ENCODE results near the gene NSG1. TPM values are rescaled to one million over a fixed set of nuclear protein-coding genes. Genes with fewer than 3 reads are reported as not detected.

NSG1 gene
- total and polyA plus RNA-seq, 4 donors: 0.58 to 1.5 (median 0.78) TPM; not detected in 1

DNA sequence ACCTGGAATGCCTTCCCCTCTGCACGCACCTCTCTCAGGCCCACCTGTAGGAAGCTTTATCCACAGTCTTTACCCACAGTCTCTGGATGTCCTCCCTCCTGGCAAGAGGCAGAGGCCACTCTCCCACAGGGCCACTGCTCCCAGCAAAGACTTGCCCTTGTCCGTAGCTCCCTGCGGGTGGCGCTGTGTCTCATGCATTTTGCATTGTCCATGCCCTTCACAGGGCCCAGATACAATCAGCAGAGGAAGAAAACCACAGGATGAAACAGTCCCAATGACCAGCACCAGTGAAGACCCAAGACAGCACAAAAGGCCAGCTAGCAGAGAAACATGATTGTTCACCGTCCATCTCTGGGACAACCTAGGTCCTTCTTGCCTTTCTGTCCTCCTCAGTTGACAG lies 2.1 kb upstream of the NSG1 start:
- Histone ChIP-seq H3K27ac (ENCODE audit: low read depth in 1 of 2, low read length in 2 of 2) (no peak overlapping the region), H3K4me3 (ENCODE audit: low read length in 2 of 2) (no peak overlapping the region), H3K27me3 (ENCODE audit: control insufficient read depth in 1 of 2, insufficient read depth in 2 of 2, low read length in 1 of 2) (no peaks in the 10 kb centered on the region), H3K4me1 (ENCODE audit: control insufficient read depth in 1 of 2, insufficient read depth in 2 of 2, low read length in 2 of 2) (no peaks in the 10 kb centered on the region), H3K9me3 (ENCODE audit: control insufficient read depth, low read length) (no peaks in the 10 kb centered on the region), H3K36me3 (ENCODE audit: control insufficient read depth in 1 of 2, insufficient read depth in 2 of 2, low read length in 1 of 2) (no peaks in the 10 kb centered on the region)
- intact Hi-C loops (cut with DNase I): no loop called here
- peak in 1 of 2 donors; percentile 68 for DNase-seq
- no peak for ATAC-seq (ENCODE audit: low FRiP score)
- WGBS, 2 donors: 58% methylated on average over 5 of the region's 5 CpGs

DNA sequence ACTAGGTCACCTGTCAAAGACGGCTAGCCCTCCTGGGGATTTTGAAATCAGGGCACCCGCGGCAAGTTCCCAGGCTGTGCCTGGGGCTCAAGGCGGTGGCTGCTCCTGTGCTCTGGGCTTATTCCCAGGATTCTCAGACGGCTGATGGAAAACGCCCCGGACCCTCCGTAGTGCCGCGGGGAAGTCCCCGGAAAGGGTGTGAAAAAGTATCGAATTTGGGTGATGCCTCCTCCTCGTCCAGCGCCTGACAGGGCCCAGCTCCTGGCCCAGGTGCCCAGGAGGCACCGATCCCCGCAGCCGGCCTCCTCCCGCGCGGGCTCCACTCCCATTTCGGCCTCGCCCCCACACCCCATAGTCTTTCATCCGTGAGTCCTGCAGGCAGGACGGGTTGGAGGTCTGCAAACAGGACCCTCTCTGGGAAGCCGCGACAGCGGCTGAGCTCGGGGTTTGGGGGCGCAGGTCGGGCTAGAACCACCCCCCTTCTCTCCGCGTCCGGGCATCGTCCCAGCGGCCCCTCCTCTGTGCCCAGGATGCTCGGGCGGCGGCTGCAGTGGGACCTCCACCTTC lies 1.1 kb upstream of the NSG1 start:
- intact Hi-C loops (cut with DNase I): no loop called here

DNA sequence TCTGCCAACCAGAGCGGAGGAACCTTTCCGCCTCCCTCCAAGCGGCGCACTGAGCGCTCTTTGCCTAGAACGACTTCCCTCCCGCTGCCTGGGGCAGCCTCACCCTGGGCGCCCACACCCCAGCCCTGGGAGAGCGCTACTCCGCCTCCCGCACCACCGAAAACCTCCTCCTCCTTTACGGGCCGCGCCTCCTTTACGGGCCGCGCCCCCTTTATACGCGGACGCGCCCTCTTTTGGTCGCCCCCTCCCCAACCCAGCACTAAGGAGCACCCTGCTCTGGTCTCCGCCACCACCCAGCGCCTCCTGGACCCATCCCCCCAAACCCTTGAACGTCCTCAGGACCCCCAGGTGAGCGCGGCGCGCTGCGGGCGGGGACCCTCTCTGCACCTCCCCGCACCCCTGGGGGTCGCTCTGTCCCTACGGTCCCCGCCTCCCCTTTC lies 586 bp upstream of the NSG1 start:
- ATAC-seq (ENCODE audit: low FRiP score) (peak; percentile 34), DNase-seq (peak in 1 of 2 donors; percentile 75)
- Histone ChIP-seq H3K36me3 (ENCODE audit: control insufficient read depth in 1 of 2, insufficient read depth in 2 of 2, low read length in 1 of 2) (no peaks in the 10 kb centered on the region), H3K4me1 (ENCODE audit: control insufficient read depth in 1 of 2, insufficient read depth in 2 of 2, low read length in 2 of 2) (no peaks in the 10 kb centered on the region), H3K4me3 (ENCODE audit: low read length in 2 of 2) (peak overlapping the region in 1 of 2 donors; percentile 34), H3K27ac (ENCODE audit: low read depth in 1 of 2, low read length in 2 of 2) (no peak overlapping the region), H3K9me3 (ENCODE audit: control insufficient read depth, low read length) (no peaks in the 10 kb centered on the region), H3K27me3 (ENCODE audit: control insufficient read depth in 1 of 2, insufficient read depth in 2 of 2, low read length in 1 of 2) (no peaks in the 10 kb centered on the region)
- intact Hi-C loops (cut with DNase I): no loop called here
- 1% methylated on average over 29 to 36 of the region's 36 CpGs for WGBS, 2 donors

More for the DNA sequence above, 1.1 kb upstream of the NSG1 start:
- ATAC-seq (ENCODE audit: low FRiP score) (no peak), DNase-seq (peak in 1 of 2 donors; percentile 40)
- Histone ChIP-seq H3K4me1 (ENCODE audit: control insufficient read depth in 1 of 2, insufficient read depth in 2 of 2, low read length in 2 of 2) (no peaks in the 10 kb centered on the region), H3K36me3 (ENCODE audit: control insufficient read depth in 1 of 2, insufficient read depth in 2 of 2, low read length in 1 of 2) (no peaks in the 10 kb centered on the region), H3K4me3 (ENCODE audit: low read length in 2 of 2) (no peak overlapping the region), H3K27ac (ENCODE audit: low read depth in 1 of 2, low read length in 2 of 2) (no peak overlapping the region), H3K27me3 (ENCODE audit: control insufficient read depth in 1 of 2, insufficient read depth in 2 of 2, low read length in 1 of 2) (no peaks in the 10 kb centered on the region), H3K9me3 (ENCODE audit: control insufficient read depth, low read length) (no peaks in the 10 kb centered on the region)
- WGBS, 2 donors: 1 to 2% methylated on average over 38 of the region's 38 CpGs

DNA sequence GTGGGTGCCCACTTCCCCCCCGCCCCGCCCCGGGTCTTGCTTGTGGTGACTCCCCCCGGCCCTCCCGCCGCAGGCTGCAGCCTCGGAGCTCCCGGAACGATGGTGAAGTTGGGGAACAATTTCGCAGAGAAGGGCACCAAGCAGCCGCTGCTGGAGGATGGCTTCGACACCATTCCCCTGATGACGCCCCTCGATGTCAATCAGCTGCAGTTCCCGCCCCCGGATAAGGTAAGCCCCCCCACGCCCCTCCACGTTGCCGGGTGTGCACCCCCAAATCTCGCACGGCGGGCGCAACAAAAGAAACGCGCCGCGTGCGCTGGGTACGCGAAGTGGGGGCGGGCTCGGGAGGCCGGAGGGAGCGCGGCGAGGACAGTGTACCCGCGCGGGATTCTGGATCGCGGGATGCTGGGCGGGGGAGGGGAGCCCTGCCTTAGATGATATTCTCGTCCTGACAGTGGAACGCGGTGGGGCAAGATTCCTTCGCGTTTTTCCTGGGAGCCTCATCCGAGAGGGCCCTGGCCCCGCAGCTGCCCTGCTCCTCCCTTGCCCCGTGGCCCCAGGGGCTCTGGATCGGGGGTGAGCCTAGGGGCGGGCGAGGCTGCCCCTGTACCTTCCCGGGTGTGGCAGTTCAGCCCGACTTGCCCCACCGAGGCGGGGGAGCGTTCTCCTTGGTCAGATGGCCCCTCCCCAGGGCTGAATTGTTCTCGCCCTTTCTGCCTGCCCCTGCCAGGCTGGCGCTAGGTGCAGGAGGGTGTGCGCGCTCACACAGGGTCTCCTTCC lies 819 bp downstream of the NSG1 start:
- no peaks in the 10 kb centered on the region for H3K9me3 ChIP-seq (ENCODE audit: control insufficient read depth, low read length)
- H3K4me1 ChIP-seq (ENCODE audit: control insufficient read depth in 1 of 2, insufficient read depth in 2 of 2, low read length in 2 of 2): no peaks in the 10 kb centered on the region
- intact Hi-C loops (cut with DNase I): no loop called here
- DNase-seq (peak in 1 of 2 donors; percentile 57), ATAC-seq (ENCODE audit: low FRiP score) (no peak)
- 3% methylated on average over 55 to 62 of the region's 62 CpGs for whole genome bisulfite sequencing, 2 donors
- H3K36me3 ChIP-seq (ENCODE audit: control insufficient read depth in 1 of 2, insufficient read depth in 2 of 2, low read length in 1 of 2): no peaks in the 10 kb centered on the region
- no peak overlapping the region for H3K27ac ChIP-seq (ENCODE audit: low read depth in 1 of 2, low read length in 2 of 2)
- no peaks in the 10 kb centered on the region for H3K27me3 ChIP-seq (ENCODE audit: control insufficient read depth in 1 of 2, insufficient read depth in 2 of 2, low read length in 1 of 2)
- H3K4me3 ChIP-seq (ENCODE audit: low read length in 2 of 2): peak overlapping the region in 1 of 2 donors; percentile 11

DNA sequence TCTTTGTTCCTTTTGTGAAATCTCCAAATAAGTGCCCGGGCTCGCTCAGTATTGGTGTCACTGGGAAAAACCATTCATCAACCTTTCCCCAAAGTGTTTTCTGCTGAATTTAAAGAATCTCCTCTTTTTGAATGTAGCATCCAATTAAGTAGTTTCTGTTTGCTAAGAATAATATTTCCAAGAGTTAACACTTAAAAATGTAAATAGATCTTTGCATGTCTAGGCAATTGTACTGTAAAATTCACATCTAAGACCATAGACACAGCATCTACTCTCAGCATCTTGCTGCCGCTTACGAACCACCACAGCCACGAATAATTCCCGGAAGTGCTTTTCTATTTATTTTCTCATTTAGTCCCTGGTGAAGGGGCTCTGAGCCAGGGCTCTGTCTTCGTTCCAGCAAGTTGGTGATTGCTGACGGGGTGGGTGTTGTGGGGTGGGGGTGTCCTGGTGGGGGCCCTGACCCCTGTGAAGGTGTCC lies 1.4 kb downstream of the NSG1 start:
- H3K36me3 ChIP-seq (ENCODE audit: control insufficient read depth in 1 of 2, insufficient read depth in 2 of 2, low read length in 1 of 2): no peaks in the 10 kb centered on the region
- no peaks in the 10 kb centered on the region for H3K27me3 ChIP-seq (ENCODE audit: control insufficient read depth in 1 of 2, insufficient read depth in 2 of 2, low read length in 1 of 2)
- no peaks in the 10 kb centered on the region for H3K4me1 ChIP-seq (ENCODE audit: control insufficient read depth in 1 of 2, insufficient read depth in 2 of 2, low read length in 2 of 2)
- intact Hi-C loops (cut with DNase I): no loop called here
- no peak for DNase-seq
- 36 to 52% methylated on average over 8 of the region's 8 CpGs for WGBS, 2 donors
- ATAC-seq (ENCODE audit: low FRiP score): no peak
- H3K4me3 ChIP-seq (ENCODE audit: low read length in 2 of 2): no peak overlapping the region
- no peak overlapping the region for H3K27ac ChIP-seq (ENCODE audit: low read depth in 1 of 2, low read length in 2 of 2)
- no peaks in the 10 kb centered on the region for H3K9me3 ChIP-seq (ENCODE audit: control insufficient read depth, low read length)

DNA sequence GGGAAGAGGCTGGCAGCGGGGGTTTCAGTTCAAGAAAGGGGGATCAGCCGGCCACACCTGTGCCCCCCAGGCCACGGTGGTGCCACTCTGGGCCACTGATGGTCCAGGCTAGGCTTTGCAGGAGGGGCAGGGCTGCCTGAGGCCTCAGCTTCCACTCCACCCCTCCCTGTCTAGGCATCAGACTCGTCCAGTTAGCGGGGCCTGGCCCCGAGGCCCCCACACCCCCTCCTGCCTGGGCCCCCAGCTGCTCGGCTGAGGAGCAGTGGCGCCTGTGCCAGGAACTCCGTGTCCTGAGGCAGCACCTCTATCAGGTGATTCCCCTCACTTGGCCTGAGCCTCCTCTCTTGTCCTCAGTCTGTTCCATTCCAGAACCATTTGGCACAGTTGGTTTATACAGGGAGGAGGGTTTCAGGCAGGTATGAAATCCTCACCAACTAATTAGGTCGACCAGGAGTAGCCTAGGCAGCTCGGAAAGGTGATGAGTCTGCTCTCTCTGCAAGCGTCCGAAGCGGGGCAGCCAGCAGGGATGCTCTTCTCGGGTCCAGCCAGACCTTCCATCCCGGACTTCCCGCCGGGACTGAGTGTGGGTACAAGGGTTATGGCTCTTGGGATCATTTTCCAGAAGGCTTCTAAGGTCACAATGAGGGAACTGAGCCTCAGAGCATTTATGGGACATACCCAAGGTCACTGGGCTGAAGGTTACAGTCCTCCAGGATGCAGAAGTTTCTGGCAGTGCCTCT lies 2.1 kb downstream of the NSG1 start:
- Histone ChIP-seq H3K4me1 (ENCODE audit: control insufficient read depth in 1 of 2, insufficient read depth in 2 of 2, low read length in 2 of 2) (no peaks in the 10 kb centered on the region), H3K27ac (ENCODE audit: low read depth in 1 of 2, low read length in 2 of 2) (no peak overlapping the region), H3K4me3 (ENCODE audit: low read length in 2 of 2) (no peak overlapping the region), H3K27me3 (ENCODE audit: control insufficient read depth in 1 of 2, insufficient read depth in 2 of 2, low read length in 1 of 2) (no peaks in the 10 kb centered on the region), H3K36me3 (ENCODE audit: control insufficient read depth in 1 of 2, insufficient read depth in 2 of 2, low read length in 1 of 2) (no peaks in the 10 kb centered on the region), H3K9me3 (ENCODE audit: control insufficient read depth, low read length) (no peaks in the 10 kb centered on the region)
- WGBS, 2 donors: 78 to 88% methylated on average over 15 to 18 of the region's 18 CpGs
- peak in 1 of 2 donors; percentile 65 for DNase-seq
- intact Hi-C loops (cut with DNase I): no loop called here
- no peak for ATAC-seq (ENCODE audit: low FRiP score)

DNA sequence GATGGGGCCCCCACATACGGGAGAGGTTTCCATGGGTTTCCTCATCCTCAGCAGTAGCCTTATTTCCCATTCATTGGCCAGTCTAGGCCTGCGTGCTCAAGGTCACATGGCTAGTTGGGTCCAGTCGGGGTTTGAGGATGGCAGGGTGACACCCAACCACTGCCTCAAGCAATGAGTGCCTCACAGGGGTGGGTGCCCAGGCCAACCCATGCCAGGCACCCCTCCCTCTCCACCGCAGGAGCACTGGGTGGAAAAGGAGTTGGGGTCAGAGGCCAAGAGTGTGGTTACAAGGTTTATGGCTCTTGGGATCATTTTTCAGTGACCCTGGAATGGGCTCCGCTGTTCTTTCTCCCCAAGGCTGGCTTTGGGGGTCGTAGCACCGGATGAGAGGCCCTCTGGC lies 3.1 kb downstream of the NSG1 start:
- Histone ChIP-seq H3K27me3 (ENCODE audit: control insufficient read depth in 1 of 2, insufficient read depth in 2 of 2, low read length in 1 of 2) (no peaks in the 10 kb centered on the region), H3K4me3 (ENCODE audit: low read length in 2 of 2) (no peak overlapping the region), H3K36me3 (ENCODE audit: control insufficient read depth in 1 of 2, insufficient read depth in 2 of 2, low read length in 1 of 2) (no peaks in the 10 kb centered on the region), H3K9me3 (ENCODE audit: control insufficient read depth, low read length) (no peaks in the 10 kb centered on the region), H3K27ac (ENCODE audit: low read depth in 1 of 2, low read length in 2 of 2) (no peak overlapping the region), H3K4me1 (ENCODE audit: control insufficient read depth in 1 of 2, insufficient read depth in 2 of 2, low read length in 2 of 2) (no peaks in the 10 kb centered on the region)
- ATAC-seq (ENCODE audit: low FRiP score) (no peak), DNase-seq (peak in 1 of 2 donors; percentile 14)
- 68 to 72% methylated on average over 7 of the region's 7 CpGs for WGBS, 2 donors
- intact Hi-C loops (cut with DNase I): no loop called here

DNA sequence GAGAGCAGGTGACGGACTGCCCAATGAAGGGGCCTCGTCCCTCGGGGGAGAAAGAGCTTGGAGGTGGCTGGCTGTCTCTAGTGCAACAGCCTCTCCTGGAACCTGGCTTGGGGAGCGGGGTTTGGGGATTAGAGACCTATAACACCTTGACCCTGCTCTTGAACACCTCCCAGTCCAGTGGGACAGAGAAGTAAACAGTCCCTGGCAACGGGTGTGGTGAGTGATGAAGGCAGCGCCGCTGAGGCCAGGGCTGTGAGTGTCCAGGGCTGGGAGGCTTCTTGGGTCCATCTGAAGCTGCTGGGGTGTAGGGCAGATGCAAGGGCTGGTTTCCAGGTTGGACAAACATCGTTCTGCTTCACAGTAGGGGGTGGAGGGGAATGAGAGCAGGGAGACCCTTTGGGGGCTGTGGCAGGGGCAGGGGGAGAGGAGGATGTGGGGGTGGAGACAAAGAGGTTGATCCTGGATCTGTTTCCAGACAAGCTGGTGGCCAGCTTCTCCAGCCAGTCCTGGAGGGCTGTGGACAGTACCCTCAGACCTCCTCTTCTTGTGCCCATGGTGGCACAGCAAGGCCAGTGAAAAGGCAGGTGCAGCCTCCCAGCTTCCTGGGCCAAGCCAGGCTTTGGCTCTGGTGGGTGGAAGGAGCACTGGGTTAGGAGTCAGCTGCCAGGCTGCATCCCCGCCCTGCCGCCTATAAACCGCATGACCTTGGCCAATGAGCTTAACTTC lies 3.8 kb downstream of the NSG1 start:
- no peaks in the 10 kb centered on the region for H3K36me3 ChIP-seq (ENCODE audit: control insufficient read depth in 1 of 2, insufficient read depth in 2 of 2, low read length in 1 of 2)
- H3K9me3 ChIP-seq (ENCODE audit: control insufficient read depth, low read length): no peaks in the 10 kb centered on the region
- DNase-seq (peak in 1 of 2 donors; percentile 65), ATAC-seq (ENCODE audit: low FRiP score) (no peak)
- H3K4me3 ChIP-seq (ENCODE audit: low read length in 2 of 2): no peak overlapping the region
- H3K27me3 ChIP-seq (ENCODE audit: control insufficient read depth in 1 of 2, insufficient read depth in 2 of 2, low read length in 1 of 2): no peaks in the 10 kb centered on the region
- intact Hi-C loops (cut with DNase I): no loop called here
- no peaks in the 10 kb centered on the region for H3K4me1 ChIP-seq (ENCODE audit: control insufficient read depth in 1 of 2, insufficient read depth in 2 of 2, low read length in 2 of 2)
- H3K27ac ChIP-seq (ENCODE audit: low read depth in 1 of 2, low read length in 2 of 2): no peak overlapping the region
- 73 to 76% methylated on average over 11 of the region's 11 CpGs for WGBS, 2 donors

Measured in aorta (tissue), 5 donors.